GM12891 (cell line): ENCODE measurements around the gene SDK1.
"Not testable (repeated sequence)": the region's sequence is repeated elsewhere in the genome, so short reads cannot be mapped to it uniquely, and the experiment has no call there.

Experiments used
- DNase-seq: peaks from one replicate; pipeline ENCODE4 v3.0.0; 2011; ENCODE audit warnings: low spot score; ENCODE audit not compliant: insufficient read length
- FAIRE-seq: peaks from 2 replicates; lab custom pipeline; 2011; peaks lifted over from hg19 to GRCh38; lab: Jason Lieb, UNC
- PAX5 ChIP-seq: IDR thresholded peaks from 2 replicates; pipeline ENCODE4 v1.6.1; 2011; ENCODE audit warnings: low read length, moderate library complexity, mild to moderate bottlenecking; ENCODE audit not compliant: insufficient read depth, severe bottlenecking
- POLR2A ChIP-seq: IDR thresholded peaks from 2 replicates; pipeline ENCODE4 v1.6.1; 2011; ENCODE audit warnings: low read depth, low read length, control low read depth
- POLR2AphosphoS5 ChIP-seq: IDR thresholded peaks from 2 replicates; pipeline ENCODE4 v1.6.1; 2011; ENCODE audit warnings: low read depth, low read length, control low read depth
- POU2F2 ChIP-seq: IDR thresholded peaks from 2 replicates; pipeline ENCODE4 v1.6.1; 2011; ENCODE audit warnings: low read depth, mild to moderate bottlenecking, control low read depth, low read length, moderate library complexity
- SPI1 ChIP-seq: IDR thresholded peaks from 2 replicates; pipeline ENCODE4 v1.6.1; 2011; ENCODE audit warnings: low read depth, low read length, control low read depth
- TAF1 ChIP-seq: IDR thresholded peaks from 2 replicates; pipeline ENCODE4 v1.6.1; 2011; ENCODE audit warnings: low read depth, low read length, control low read depth

SDK1 gene

DNA sequence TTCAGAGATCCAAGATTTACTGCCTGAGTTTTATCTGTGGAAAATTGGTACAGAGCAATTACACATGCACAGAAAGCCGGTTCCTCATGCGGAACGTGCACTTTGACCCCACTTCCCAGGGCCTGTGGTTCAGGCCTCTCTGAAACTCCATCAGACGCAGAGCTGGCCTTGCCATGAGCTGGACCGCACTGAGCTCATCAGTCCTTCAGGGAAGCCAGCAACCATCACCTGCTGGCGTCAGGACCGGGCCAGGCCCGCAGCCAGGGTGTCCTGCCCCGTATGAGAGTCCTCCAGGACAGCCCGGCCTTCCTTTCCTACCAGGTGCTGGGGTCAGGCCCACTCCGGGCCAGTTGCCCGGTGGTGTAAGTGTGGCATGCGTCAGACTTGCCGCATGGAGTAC lies 934.5 kb downstream of the SDK1 start:
- TF ChIP-seq POU2F2 (no peak), POLR2AphosphoS5 (no peak), SPI1 (no peak), TAF1 (no peak), PAX5 (no peak), POLR2A (no peak)
- no peak for DNase-seq
- FAIRE-seq = no peak

GRCh38 chr7:4236389-4236788 lies 935.3 kb downstream of the SDK1 start:
- DNase-seq = no peak
- TF ChIP-seq TAF1 (no peak), PAX5 (no peak), POU2F2 (no peak), SPI1 (no peak), POLR2AphosphoS5 (no peak), POLR2A (no peak)
- FAIRE-seq = no peak

GRCh38 chr7:4236873-4237272 lies 935.8 kb downstream of the SDK1 start:
- not testable (repeated sequence) for DNase-seq, FAIRE-seq

DNA sequence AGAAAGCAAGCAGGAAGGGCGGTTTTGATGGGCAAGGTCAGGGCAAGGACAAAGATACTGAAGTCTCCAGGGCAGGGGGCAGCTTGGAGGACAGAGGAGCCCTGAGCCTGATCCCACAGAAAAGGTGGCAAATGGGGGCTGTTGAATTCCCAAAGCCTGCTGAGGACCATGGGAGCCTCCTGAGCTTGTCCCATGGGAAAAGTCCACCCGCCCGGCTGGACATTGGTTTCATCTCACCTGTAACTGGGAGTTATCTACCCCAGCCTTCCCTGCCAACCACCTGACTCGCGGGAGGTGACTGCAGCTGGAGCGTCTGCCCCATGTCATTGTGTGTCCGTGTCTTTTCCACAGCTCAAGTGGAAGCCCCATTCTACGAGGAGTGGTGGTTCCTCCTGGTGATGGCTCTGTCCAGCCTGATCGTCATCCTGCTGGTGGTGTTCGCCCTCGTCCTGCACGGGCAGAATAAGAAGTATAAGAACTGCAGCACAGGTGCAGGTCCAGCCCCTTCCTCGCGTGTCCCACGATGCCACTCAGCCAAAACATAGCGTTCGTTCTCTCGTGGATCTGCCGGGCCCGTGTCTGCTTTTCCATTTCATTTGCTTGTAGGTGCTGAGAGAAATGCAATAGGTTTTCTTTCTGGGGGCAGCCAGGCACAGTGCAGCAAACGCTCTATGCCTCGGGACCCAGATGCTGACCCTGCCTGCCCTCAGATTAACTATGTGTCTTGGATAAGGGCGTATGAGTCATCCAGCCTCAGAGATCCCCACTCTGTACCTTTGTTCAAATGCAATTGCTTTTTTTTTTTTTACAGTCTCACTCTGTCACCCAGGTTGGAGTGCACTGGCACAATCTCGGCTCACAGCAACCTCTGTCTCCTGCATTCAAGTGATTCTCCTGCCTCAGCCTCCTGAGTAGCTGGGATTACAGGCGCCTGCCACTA lies 936.5 kb downstream of the SDK1 start:
- no peak for TF ChIP-seq SPI1
- TF ChIP-seq PAX5 = no peak
- no peak for TF ChIP-seq POLR2AphosphoS5
- no peak for TF ChIP-seq POLR2A
- no peak for TF ChIP-seq TAF1
- no peak for TF ChIP-seq POU2F2

GRCh38 chr7:4238861-4239260 lies 937.8 kb downstream of the SDK1 start:
- DNase-seq (no peak), FAIRE-seq (no peak)
- no peak for TF ChIP-seq POU2F2
- TF ChIP-seq TAF1 = no peak
- no peak for TF ChIP-seq PAX5
- no peak for TF ChIP-seq POLR2AphosphoS5
- TF ChIP-seq POLR2A = no peak
- TF ChIP-seq SPI1 = no peak

More for the DNA sequence above, 936.5 kb downstream of the SDK1 start:
- DNase-seq (no peak), FAIRE-seq (no peak)

- no peak for DNase-seq
- FAIRE-seq = no peak
- TF ChIP-seq TAF1 = no peak
- TF ChIP-seq POLR2AphosphoS5 = no peak
- no peak for TF ChIP-seq PAX5
Measured at GRCh38 chr7:4240042-4240441, 939.0 kb downstream of the SDK1 start.

DNA sequence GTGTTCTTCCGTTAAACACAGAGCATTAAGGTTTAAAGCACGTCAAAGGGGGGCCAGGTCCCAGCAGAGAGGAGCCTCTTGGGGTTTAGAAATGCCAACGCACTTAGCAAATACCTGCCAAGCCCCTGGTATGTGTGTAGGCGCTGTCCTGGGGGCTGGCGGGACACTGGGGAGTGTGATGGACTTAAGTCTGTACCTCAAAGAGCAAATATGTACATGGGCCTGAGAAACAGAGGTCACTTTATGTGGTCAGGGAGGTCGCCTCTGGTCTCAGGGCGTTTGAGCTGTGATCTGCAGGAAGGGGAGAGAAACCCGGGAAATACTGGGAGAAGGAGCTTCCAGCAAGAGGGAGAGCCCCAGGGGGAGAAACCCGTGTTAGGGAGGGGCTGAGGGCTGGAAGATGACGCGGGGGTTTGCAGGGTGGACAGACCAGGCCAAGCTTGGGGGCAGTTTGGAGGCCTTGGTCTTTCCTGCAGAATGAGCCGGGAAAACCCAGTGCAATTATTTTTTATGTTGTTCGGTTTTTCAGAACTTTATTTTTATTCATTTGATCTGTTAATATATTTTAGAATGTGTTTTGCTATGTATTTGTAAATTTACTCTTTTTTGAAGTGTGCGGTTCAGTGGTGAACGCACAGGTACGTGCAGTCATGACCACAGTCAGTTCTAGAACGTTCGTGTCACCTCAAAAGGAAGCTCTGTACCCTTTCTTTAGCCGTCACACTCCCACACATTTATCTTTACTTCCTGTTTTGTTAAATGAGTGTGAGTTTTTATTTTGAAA lies 939.7 kb downstream of the SDK1 start:
- FAIRE-seq = no peak
- DNase-seq = no peak
- TF ChIP-seq TAF1 (no peak), POU2F2 (no peak), POLR2A (no peak), PAX5 (no peak), SPI1 (no peak), POLR2AphosphoS5 (no peak)

GRCh38 chr7:4241304-4241612 lies 940.2 kb downstream of the SDK1 start:
- no peak for TF ChIP-seq PAX5
- no peak for TF ChIP-seq SPI1
- no peak for TF ChIP-seq TAF1
- TF ChIP-seq POLR2AphosphoS5 = no peak
- no peak for TF ChIP-seq POU2F2
- no peak for TF ChIP-seq POLR2A
- FAIRE-seq = no peak

GRCh38 chr7:4241791-4242190 lies 940.7 kb downstream of the SDK1 start:
- DNase-seq = no peak
- TF ChIP-seq TAF1 = no peak
- no peak for TF ChIP-seq POLR2AphosphoS5
- TF ChIP-seq POLR2A = no peak
- TF ChIP-seq SPI1 = no peak
- no peak for TF ChIP-seq POU2F2
- TF ChIP-seq PAX5 = no peak
- no peak for FAIRE-seq

More at GRCh38 chr7:4241304-4241612, 940.2 kb downstream of the SDK1 start:
- DNase-seq = no peak

GRCh38 chr7:4242706-4243105 lies 941.7 kb downstream of the SDK1 start:
- no peak for FAIRE-seq
- no peak for TF ChIP-seq POLR2AphosphoS5
- no peak for TF ChIP-seq POLR2A
- no peak for TF ChIP-seq TAF1
- TF ChIP-seq PAX5 = no peak
- no peak for TF ChIP-seq SPI1
- TF ChIP-seq POU2F2 = no peak

More at GRCh38 chr7:4242706-4243105, 941.7 kb downstream of the SDK1 start:
- no peak for DNase-seq
